CD4-positive, alpha-beta T cell (primary cell): ENCODE measurements around the gene METRNL. TPM values are rescaled to one million over a fixed set of nuclear protein-coding genes. Genes with fewer than 3 reads are reported as not detected.

Source experiments
- ATAC-seq: fragments of 200-7000 bp; cut with Tn5 transposase; one replicate; pipeline ENCODE4 v1.10.0; 2022; ENCODE audit warnings: mild to moderate bottlenecking; ENCODE audit not compliant: poor library complexity
- CTCF ChIA-PET: fragments of 350-600 bp; sonication (Branson Sonifier 250); formaldehyde crosslinking; loops from one replicate; lab custom pipeline; 2021; ENCODE audit warnings: antibody characterized with exemption, inconsistent platforms; lab: Charles Lee
- POLR2A ChIA-PET: fragments of 350-600 bp; sonication (Branson Sonifier 250); formaldehyde crosslinking; loops from one replicate; lab custom pipeline; 2021; ENCODE audit warnings: antibody characterized with exemption, inconsistent platforms; lab: Charles Lee
- DNase-seq, 14 experiments: peaks; one replicate each; pipeline ENCODE4 v3.0.0-alpha.2; 2013 to 2020; ENCODE audit warnings: mixed read lengths in 2 of 14
- H3K27ac ChIP-seq, 2 donors: one replicate each; pipeline versions ENCODE4 v1.5.1 to v1.7.0; 2013; ENCODE audit warnings: low read length in 2 of 2, low read depth in 1 of 2, mild to moderate bottlenecking in 1 of 2
- H3K27me3 ChIP-seq, 2 experiments: 1 replicate in 1 of 2; 2 replicates in 1 of 2; pipeline versions ENCODE4 v1.6.1 to v1.7.0; 2013; ENCODE audit warnings: low read length in 2 of 2, control low read depth in 1 of 2, mild to moderate bottlenecking in 1 of 2, moderate library complexity in 1 of 2; ENCODE audit not compliant: insufficient read depth in 2 of 2, control insufficient read depth in 1 of 2
- H3K36me3 ChIP-seq: one replicate; pipeline ENCODE4 v1.6.1; 2013; ENCODE audit warnings: low read length, control low read depth; ENCODE audit not compliant: insufficient read depth
- H3K4me1 ChIP-seq: one replicate; pipeline ENCODE4 v1.6.1; 2013; ENCODE audit warnings: low read length, control low read depth; ENCODE audit not compliant: insufficient read depth
- H3K4me3 ChIP-seq: one replicate; pipeline ENCODE4 v1.5.1; 2013; ENCODE audit warnings: mild to moderate bottlenecking, low read length, moderate library complexity
- H3K9me3 ChIP-seq, 2 experiments: 1 replicate in 1 of 2; 2 replicates in 1 of 2; pipeline versions ENCODE4 v1.6.1 to v1.7.0; 2013; ENCODE audit warnings: low read length in 2 of 2, mild to moderate bottlenecking in 2 of 2, control low read depth in 1 of 2, moderate library complexity in 1 of 2; ENCODE audit not compliant: control insufficient read depth in 1 of 2, insufficient read depth in 1 of 2
- H3K27ac Mint-ChIP-seq: one replicate; pipeline ENCODE4 v1.8.0; 2020; ENCODE audit warnings: mixed read lengths
- H3K27me3 Mint-ChIP-seq: one replicate; pipeline ENCODE4 v1.8.0; 2021; ENCODE audit warnings: mixed read lengths
- H3K36me3 Mint-ChIP-seq: one replicate; pipeline ENCODE4 v1.8.0; 2021; ENCODE audit warnings: low read depth, mixed read lengths
- H3K4me1 Mint-ChIP-seq: one replicate; pipeline ENCODE4 v1.8.0; 2021; ENCODE audit warnings: low read depth, mixed read lengths
- H3K4me3 Mint-ChIP-seq: one replicate; pipeline ENCODE4 v1.8.0; 2020; ENCODE audit warnings: mild to moderate bottlenecking, mixed read lengths
- H3K9me3 Mint-ChIP-seq: one replicate; pipeline ENCODE4 v1.8.0; 2020; ENCODE audit warnings: mixed read lengths
- intact Hi-C, 2 experiments: fragments of 100-400 bp; cut with DNase I in 1 of 2; cut with micrococcal nuclease in 1 of 2; formaldehyde crosslinking; loops; one replicate each; pipeline versions ENCODE4 v1.15.1 to v1.9.0; 2023 to 2025; cut with DNase I, micrococcal nuclease
- total RNA-seq, 174 experiments: library from RNA in 2 of 174; stranded (reverse) in 2 of 174; gene quantifications; one replicate each; pipeline ENCODE4 v1.2.3 and lab custom pipeline; 2021 to 2026
- TF ChIP-seq, protein P1 (sequence below): fragments of 200-600 bp; IDR thresholded peaks from one replicate; pipeline ENCODE4 v1.8.0; 2022; ENCODE audit warnings: antibody characterized with exemption, mild to moderate bottlenecking

METRNL gene
- total RNA-seq, 2 experiments from 2014 or later: 24.5 to 26.9 TPM

DNA sequence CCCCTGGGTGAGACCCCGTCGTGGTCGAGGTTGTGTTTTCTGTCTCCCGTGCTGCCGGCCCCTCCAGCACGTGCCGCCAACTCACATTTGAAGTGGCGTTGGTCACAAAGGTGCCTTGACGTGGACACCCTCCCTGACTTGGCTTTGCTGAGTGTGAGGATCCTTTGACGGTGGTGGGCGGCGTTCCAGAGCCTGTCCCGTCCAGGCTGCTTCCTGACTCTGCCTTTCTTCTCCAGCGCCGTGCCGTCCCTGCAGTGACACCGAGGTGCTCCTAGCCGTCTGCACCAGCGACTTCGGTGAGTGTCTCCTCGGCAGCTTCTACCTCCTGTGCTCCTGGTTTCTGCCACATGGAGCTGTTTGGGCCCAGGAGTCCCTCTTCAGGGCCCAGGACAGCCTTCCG lies 13.5 kb downstream of the METRNL start:
- H3K27ac Mint-ChIP-seq: no peak overlapping the region
- no peaks in the 10 kb centered on the region for H3K4me1 Mint-ChIP-seq
- ChIA-PET CTCF (no interaction called here), POLR2A (no interaction called here)
- DNase-seq: no peak
- H3K36me3 Mint-ChIP-seq: no peaks in the 10 kb centered on the region
- Histone ChIP-seq H3K4me1 (peaks cover 12% of the 10 kb centered on the region), H3K36me3 (peaks cover 15% of the 10 kb centered on the region), H3K9me3 (peaks cover 0 to 7% of the 10 kb centered on the region in 2 experiments), H3K27me3 (no peaks in the 10 kb centered on the region), H3K27ac (no peak overlapping the region), H3K4me3 (no peak overlapping the region)
- H3K9me3 Mint-ChIP-seq: no peaks in the 10 kb centered on the region
- no peak overlapping the region for H3K4me3 Mint-ChIP-seq
- intact Hi-C loops: no loop called here
- no peak for ATAC-seq
- H3K27me3 Mint-ChIP-seq: no peaks in the 10 kb centered on the region
- TF ChIP-seq, protein P1, sequence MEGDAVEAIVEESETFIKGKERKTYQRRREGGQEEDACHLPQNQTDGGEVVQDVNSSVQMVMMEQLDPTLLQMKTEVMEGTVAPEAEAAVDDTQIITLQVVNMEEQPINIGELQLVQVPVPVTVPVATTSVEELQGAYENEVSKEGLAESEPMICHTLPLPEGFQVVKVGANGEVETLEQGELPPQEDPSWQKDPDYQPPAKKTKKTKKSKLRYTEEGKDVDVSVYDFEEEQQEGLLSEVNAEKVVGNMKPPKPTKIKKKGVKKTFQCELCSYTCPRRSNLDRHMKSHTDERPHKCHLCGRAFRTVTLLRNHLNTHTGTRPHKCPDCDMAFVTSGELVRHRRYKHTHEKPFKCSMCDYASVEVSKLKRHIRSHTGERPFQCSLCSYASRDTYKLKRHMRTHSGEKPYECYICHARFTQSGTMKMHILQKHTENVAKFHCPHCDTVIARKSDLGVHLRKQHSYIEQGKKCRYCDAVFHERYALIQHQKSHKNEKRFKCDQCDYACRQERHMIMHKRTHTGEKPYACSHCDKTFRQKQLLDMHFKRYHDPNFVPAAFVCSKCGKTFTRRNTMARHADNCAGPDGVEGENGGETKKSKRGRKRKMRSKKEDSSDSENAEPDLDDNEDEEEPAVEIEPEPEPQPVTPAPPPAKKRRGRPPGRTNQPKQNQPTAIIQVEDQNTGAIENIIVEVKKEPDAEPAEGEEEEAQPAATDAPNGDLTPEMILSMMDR: no peak

GRCh38 chr17:83093506-83093905 lies 14.1 kb downstream of the METRNL start:
- Mint-ChIP-seq H3K9me3 (no peaks in the 10 kb centered on the region), H3K36me3 (no peaks in the 10 kb centered on the region), H3K27me3 (no peaks in the 10 kb centered on the region), H3K27ac (no peak overlapping the region), H3K4me1 (no peaks in the 10 kb centered on the region), H3K4me3 (no peak overlapping the region)
- TF ChIP-seq, protein P1: no peak
- DNase-seq (no peak), ATAC-seq (no peak)
- no peak overlapping the region for H3K27ac ChIP-seq
- CTCF ChIA-PET: no interaction called here
- intact Hi-C loops: no loop called here
- H3K4me3 ChIP-seq: no peak overlapping the region
- H3K27me3 ChIP-seq: peaks cover 2 to 3% of the 10 kb centered on the region in 2 experiments
- peaks cover 8% of the 10 kb centered on the region for H3K4me1 ChIP-seq
- POLR2A ChIA-PET: no interaction called here
- peaks cover 15% of the 10 kb centered on the region for H3K36me3 ChIP-seq
- peaks cover 0 to 11% of the 10 kb centered on the region in 2 experiments for H3K9me3 ChIP-seq

DNA sequence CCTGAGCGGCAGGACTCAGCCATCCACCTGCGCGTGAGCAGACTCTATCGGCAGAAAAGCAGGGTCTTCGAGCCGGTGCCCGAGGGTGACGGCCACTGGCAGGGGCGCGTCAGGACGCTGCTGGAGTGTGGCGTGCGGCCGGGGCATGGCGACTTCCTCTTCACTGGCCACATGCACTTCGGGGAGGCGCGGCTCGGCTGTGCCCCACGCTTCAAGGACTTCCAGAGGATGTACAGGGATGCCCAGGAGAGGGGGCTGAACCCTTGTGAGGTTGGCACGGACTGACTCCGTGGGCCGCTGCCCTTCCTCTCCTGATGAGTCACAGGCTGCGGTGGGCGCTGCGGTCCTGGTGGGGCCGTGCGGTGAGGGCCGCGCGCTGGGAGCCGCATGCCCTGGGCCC lies 14.9 kb downstream of the METRNL start:
- Mint-ChIP-seq H3K4me1 (no peaks in the 10 kb centered on the region), H3K27ac (no peak overlapping the region), H3K4me3 (no peak overlapping the region), H3K27me3 (no peaks in the 10 kb centered on the region), H3K36me3 (no peaks in the 10 kb centered on the region), H3K9me3 (no peaks in the 10 kb centered on the region)
- Histone ChIP-seq H3K4me3 (no peak overlapping the region), H3K9me3 (peaks cover 0 to 17% of the 10 kb centered on the region in 2 experiments), H3K27me3 (peaks cover 8 to 10% of the 10 kb centered on the region in 2 experiments), H3K4me1 (no peaks in the 10 kb centered on the region), H3K27ac (no peak overlapping the region), H3K36me3 (peaks cover 15% of the 10 kb centered on the region)
- POLR2A ChIA-PET: no interaction called here
- CTCF ChIA-PET: no interaction called here
- intact Hi-C loops: no loop called here
- no peak for DNase-seq
- TF ChIP-seq, protein P1: no peak
- no peak for ATAC-seq
